K562 (cell line): ENCODE data around the gene NECTIN1. TPM values are rescaled to one million over a fixed set of nuclear protein-coding genes. Genes with fewer than 3 reads are reported as not detected.

Source experiments
- E2F5 ChIP-seq: sonication (generic); formaldehyde crosslinking; IDR thresholded peaks from 2 replicates; pipeline ENCODE4 v1.8.0; 2022; ENCODE audit warnings: mild to moderate bottlenecking, missing genetic modification reagents
- MAFF ChIP-seq: IDR thresholded peaks from 2 replicates; pipeline ENCODE4 v1.6.1; 2012; ENCODE audit warnings: low read length, improper control_type of control experiment
- NR3C1 ChIP-seq: sonication (generic); formaldehyde crosslinking; IDR thresholded peaks from 2 replicates; pipeline ENCODE4 v1.8.1; 2022; ENCODE audit warnings: missing genetic modification reagents
- RBBP5 ChIP-seq: fragments of 200-600 bp; sonication (generic); IDR thresholded peaks from 2 replicates; pipeline ENCODE4 v1.6.1; 2012; ENCODE audit warnings: borderline replicate concordance, mild to moderate bottlenecking, low read length, control low read depth, inconsistent platforms; ENCODE audit not compliant: insufficient read depth, poor library complexity, severe bottlenecking
- REST ChIP-seq, 2 experiments: fragments of 450-650 bp; formaldehyde crosslinking in 1 of 2; IDR thresholded peaks; 2 replicates each; pipeline versions ENCODE4 v1.4.0 to v1.6.1; 2014 to 2020; ENCODE audit warnings: mild to moderate bottlenecking in 2 of 2, borderline replicate concordance in 1 of 2, low read depth in 1 of 2
- SMAD4 ChIP-seq: fragments of 250-450 bp; sonication (Bioruptor Pico); conservative IDR thresholded peaks from 2 replicates; pipeline ENCODE4 v1.8.0; 2021; ENCODE audit warnings: inconsistent platforms, mild to moderate bottlenecking, moderate library complexity
- STAT5A ChIP-seq: IDR thresholded peaks from 2 replicates; pipeline ENCODE4 v1.6.1; 2012; ENCODE audit warnings: low read length, inconsistent platforms, borderline replicate concordance
- polyA plus RNA-seq, 8 experiments: library from polyadenylated mRNA; depleted of rRNA in 4 of 8; stranded (reverse) in 5 of 8; unstranded in 3 of 8; fragments of >200 nt; fragmentation: Nextera tagmentation in 2 of 8; fragmentation: Illumina TruSeq in 1 of 8; extraction: Ambion mirVana in 2 of 8; extraction: Trizol in 1 of 8; gene quantifications; 2 replicates each; pipeline versions ENCODE4 v1.2.1 to v1.2.3, GENCODE V29; 2011 to 2014; ENCODE audit warnings: inconsistent platforms in 1 of 8, missing spikeins in 1 of 8
- total RNA-seq, 7 experiments: library from RNA; depleted of rRNA in 6 of 7; stranded (reverse); fragments of >200 nt in 6 of 7; fragmentation: Illumina TruSeq in 2 of 7; extraction: Trizol in 2 of 7; gene quantifications; 2 replicates each; pipeline versions ENCODE4 v1.2.1 to v1.2.3, GENCODE V29; 2011 to 2021; ENCODE audit warnings: low replicate concordance in 1 of 7

NECTIN1 gene
- total and polyA plus RNA-seq, 9 of the 15 experiments (the other 6 are each of a cell fraction or from before 2014, with no cell fraction given), result 0.09 to 0.53 (median 0.23) TPM; not detected in 2

GRCh38 chr11:119626197-119626841, 102.7 kb downstream of the NECTIN1 start (continued):
- TF ChIP-seq E2F5 (CRISPR knock-in tag) (no peak), MAFF (no peak), NR3C1 (CRISPR knock-in tag) (no peak), RBBP5 (no peak), STAT5A (no peak), SMAD4 (no peak), REST (IDR thresholded peaks at IDR 0.05; ENCODE audit: borderline replicate concordance) (no peak), REST (CRISPR knock-in tag; IDR thresholded peaks at IDR 0.05; ENCODE audit: low read depth) (no peak)
